GM19395 (cell line): ENCODE measurements around the gene LYVE1.
A peak's percentile ranks its signal among the peaks of the same experiment; 100 is the strongest.

Source experiments
- ATAC-seq: cut with Tn5 transposase; IDR thresholded peaks from one replicate; pipeline ENCODE4 v1.9.1; 2021; ENCODE audit warnings: mild to moderate bottlenecking, moderate library complexity; ENCODE audit not compliant: unreplicated experiment

LYVE1 gene

DNA sequence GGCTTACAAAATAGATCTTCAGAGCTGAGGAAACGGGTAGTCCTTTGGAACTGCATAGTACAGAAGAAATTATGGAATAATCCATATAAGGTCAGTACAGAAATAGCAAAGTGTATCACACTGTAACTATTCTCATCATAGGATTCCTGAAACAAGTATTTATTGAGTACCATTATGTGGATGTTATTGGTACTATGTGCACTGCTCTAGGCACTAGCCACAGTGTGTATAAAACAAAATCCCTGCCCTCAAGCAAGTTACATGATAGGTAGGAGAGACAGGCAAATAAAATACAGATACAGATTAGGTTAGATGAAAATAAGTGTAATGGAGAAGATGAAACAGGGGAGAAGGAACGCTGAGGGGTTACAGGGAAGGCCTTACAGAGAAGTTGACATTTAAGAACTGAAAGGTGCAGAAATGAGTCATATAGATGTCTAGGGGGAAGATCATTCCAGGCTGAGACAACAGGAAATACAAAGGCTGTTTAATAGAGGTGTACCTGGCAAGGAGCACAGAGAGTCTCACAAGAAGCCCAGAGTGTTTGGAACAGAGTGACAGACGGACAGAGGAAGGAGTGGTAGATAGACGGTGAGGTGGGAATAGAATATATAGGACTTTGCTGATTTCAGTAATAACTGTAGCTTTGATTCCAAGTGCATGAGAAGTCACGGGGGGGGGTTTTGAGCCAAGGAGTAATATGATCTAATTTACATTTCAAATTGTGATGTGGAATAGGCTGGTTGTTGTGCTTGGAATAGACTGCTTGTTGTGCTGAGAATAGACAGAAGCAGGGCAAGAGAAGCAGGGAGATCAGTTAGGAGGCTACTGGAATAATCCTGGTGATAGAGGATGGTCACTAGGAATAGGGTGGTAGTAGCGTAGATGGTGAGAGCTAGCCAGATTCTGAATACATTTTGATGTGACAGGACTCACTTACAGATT, 41.2 kb downstream of the LYVE1 start:
- ATAC-seq, result peak; percentile 85

DNA sequence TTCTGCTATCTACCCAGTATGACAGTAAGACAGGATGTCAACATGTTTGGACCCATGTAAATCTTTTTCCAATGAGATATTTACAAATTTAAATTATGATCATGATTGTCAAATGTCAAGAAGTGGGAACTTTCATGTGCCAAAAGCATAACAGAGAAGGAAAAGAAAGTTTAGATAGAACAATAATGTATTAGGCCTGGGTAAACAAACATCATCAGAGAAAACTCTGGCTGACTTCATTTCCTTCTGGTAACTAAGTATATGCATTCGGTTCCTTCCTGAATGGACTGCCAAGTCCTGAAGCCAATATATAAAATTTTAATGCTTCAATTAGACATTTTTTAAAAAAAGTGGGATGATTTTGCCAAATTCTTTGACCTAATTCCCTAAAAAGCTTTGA, 44.0 kb downstream of the LYVE1 start:
- ATAC-seq, result no peak

DNA sequence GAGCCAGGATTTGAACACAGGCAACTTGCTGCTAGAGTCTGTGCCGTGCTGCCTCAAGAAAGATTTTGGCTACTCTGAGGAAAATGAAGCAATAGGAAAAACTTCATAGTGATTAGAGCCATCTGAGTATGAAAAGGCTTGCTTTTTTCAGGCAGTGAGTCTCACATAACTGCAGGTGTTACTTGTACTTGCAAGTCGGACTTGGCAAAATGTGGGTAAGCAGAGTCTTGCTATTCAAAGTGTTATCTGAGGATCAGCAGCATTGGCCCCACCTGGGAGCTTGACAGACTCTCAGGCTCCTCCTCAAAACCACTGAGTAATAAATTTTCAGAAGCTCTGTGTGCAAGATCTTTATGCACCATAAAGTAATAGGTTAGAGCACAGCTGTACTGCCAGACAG, 45.5 kb downstream of the LYVE1 start:
- no peak for ATAC-seq

GRCh38 chr11:10522276-10522675, 46.2 kb downstream of the LYVE1 start:
- ATAC-seq, result no peak

GRCh38 chr11:10520562-10520961, 47.9 kb downstream of the LYVE1 start:
- ATAC-seq, result no peak

DNA sequence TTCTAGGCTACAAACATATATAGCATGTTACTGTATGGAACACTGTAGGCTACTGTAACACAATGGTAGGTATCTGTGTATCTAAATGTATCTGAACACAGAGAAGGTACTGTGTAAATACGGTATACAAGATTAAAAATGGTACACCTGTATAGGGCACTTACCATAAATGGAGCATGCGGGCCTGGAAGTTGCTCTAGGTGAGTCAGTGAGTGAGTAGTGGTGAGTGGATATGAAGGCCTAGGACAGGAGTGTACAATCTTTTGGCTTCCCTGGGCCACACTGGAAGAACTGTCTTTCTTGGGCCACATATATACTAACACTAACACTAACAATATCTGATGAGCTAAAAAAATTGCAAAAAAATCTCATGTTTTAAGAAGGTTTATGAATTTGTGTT, 48.8 kb downstream of the LYVE1 start:
- no peak for ATAC-seq

- ATAC-seq, result no peak
Measured at GRCh38 chr11:10518891-10519290, 49.6 kb downstream of the LYVE1 start.

- ATAC-seq, result no peak
Measured at GRCh38 chr11:10518123-10518522, 50.3 kb downstream of the LYVE1 start.

GRCh38 chr11:10515418-10515817, 53.0 kb downstream of the LYVE1 start:
- ATAC-seq, result no peak

GRCh38 chr11:10514709-10515108, 53.8 kb downstream of the LYVE1 start:
- no peak for ATAC-seq

DNA sequence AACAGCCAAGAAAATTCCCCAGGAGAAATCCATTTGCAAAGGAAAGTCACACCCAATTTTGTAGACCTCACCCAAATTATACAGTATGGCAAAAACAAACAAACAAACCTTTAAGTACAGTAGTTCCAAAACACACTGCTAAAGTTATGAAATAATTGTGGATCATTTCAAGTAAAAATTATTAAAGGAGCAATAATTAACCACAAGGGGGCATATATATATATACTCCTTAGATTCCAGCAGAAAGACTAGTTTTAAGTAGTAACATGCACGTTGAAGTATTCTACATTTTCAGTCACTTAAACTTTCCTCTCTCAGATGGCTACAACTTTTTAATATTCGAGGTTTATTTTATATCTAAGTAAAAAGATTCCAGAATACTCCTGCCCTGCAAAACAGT, 54.3 kb downstream of the LYVE1 start:
- no peak for ATAC-seq

DNA sequence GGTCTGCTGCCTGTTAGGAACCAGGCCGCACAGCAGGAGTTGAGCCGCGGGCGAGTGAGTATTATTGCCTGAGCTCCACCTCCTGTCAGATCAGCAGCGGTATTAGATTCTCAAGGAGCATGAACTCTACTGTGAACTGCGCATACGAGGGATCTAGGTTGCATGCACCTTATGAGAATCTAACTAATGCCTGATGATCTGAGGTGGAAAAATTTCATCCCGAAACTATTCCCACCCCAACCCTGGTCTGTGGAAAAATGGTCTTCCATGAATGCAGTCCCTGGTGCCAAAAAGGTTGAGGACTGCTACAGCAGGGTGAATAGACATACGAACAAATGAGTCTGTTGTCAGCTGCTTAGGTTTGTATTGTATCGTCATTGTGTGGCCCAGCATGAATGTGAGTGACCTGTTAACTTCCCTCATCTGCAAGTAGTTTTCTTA, 57.3 kb downstream of the LYVE1 start:
- ATAC-seq, result no peak
